ENCODE data around the gene PARD3. TPM values are rescaled to one million over a fixed set of nuclear protein-coding genes. Genes with fewer than 3 reads are reported as not detected.

PARD3 gene
- total RNA-seq, 1 experiment from 2014 or later: 57.4 TPM

- Histone ChIP-seq H3K9me2 (ENCODE audit: insufficient read depth) (no peaks in the 10 kb centered on the region), H3K36me3 (ENCODE audit: low read depth) (no peaks in the 10 kb centered on the region), H3F3A (ENCODE audit: insufficient read depth, low read depth) (no peaks in the 10 kb centered on the region), H3K9me3 (ENCODE audit: insufficient read depth, low read depth) (no peaks in the 10 kb centered on the region), H3K79me2 (ENCODE audit: low read depth) (no peaks in the 10 kb centered on the region), H2AFZ (no peak overlapping the region), H4K20me1 (ENCODE audit: insufficient read depth) (no peaks in the 10 kb centered on the region), H3K27ac (no peak overlapping the region), H3K27me3 (ENCODE audit: insufficient read depth, low read depth) (no peaks in the 10 kb centered on the region), H3K4me3 (no peak overlapping the region), H3K4me2 (no peak overlapping the region), H3K4me1 (replicated peaks; ENCODE audit: insufficient read depth) (peaks cover 11% of the 10 kb centered on the region)
- intact Hi-C loops (cut with micrococcal nuclease; ENCODE audit: unreplicated experiment): no loop called here
- CTCF ChIA-PET: no interaction called here
- BruUV-seq (replicated peaks): no TSS peak
- POLR2A ChIA-PET (ENCODE audit: unreplicated experiment): no interaction called here
- TF ChIP-seq CTCF (conservative IDR thresholded peaks at IDR 0.05) (no peak), EZH2 (IDR thresholded peaks at IDR 0.05; ENCODE audit: low read depth) (no peak)
- DNase-seq: no peak
Observed at GRCh38 chr10:34290412-34291081, 524.5 kb downstream of the PARD3 start.

- Histone ChIP-seq H3K4me3 (no peak overlapping the region), H2AFZ (no peak overlapping the region), H3K4me1 (replicated peaks; ENCODE audit: insufficient read depth) (peaks cover 11% of the 10 kb centered on the region), H3F3A (ENCODE audit: insufficient read depth, low read depth) (no peaks in the 10 kb centered on the region), H3K27me3 (ENCODE audit: insufficient read depth, low read depth) (no peaks in the 10 kb centered on the region), H3K36me3 (ENCODE audit: low read depth) (no peaks in the 10 kb centered on the region), H3K4me2 (peak overlapping the region; percentile 36; the same call in 1 of the 2 replicates), H3K9me3 (ENCODE audit: insufficient read depth, low read depth) (no peaks in the 10 kb centered on the region), H3K79me2 (ENCODE audit: low read depth) (no peaks in the 10 kb centered on the region), H3K27ac (no peak overlapping the region), H3K9me2 (ENCODE audit: insufficient read depth) (no peaks in the 10 kb centered on the region), H4K20me1 (ENCODE audit: insufficient read depth) (no peaks in the 10 kb centered on the region)
- intact Hi-C loops (cut with micrococcal nuclease; ENCODE audit: unreplicated experiment): no loop called here
- CTCF ChIA-PET: no interaction called here
- TF ChIP-seq CTCF (conservative IDR thresholded peaks at IDR 0.05) (no peak), EZH2 (IDR thresholded peaks at IDR 0.05; ENCODE audit: low read depth) (no peak)
- peak; percentile 16 to 73 for DNase-seq
- BruUV-seq (replicated peaks): no TSS peak
- POLR2A ChIA-PET (ENCODE audit: unreplicated experiment): no interaction called here
Observed at GRCh38 chr10:34288634-34289033, 526.5 kb downstream of the PARD3 start.

- H3K27ac ChIP-seq: no peak overlapping the region
- no peaks in the 10 kb centered on the region for H4K20me1 ChIP-seq (ENCODE audit: insufficient read depth)
- H3K36me3 ChIP-seq (ENCODE audit: low read depth): no peaks in the 10 kb centered on the region
- no peak overlapping the region for H3K4me3 ChIP-seq
- intact Hi-C loops (cut with micrococcal nuclease; ENCODE audit: unreplicated experiment): no loop called here
- no peaks in the 10 kb centered on the region for H3K79me2 ChIP-seq (ENCODE audit: low read depth)
- no peaks in the 10 kb centered on the region for H3K9me2 ChIP-seq (ENCODE audit: insufficient read depth)
- no peak overlapping the region for H3K4me2 ChIP-seq
- POLR2A ChIA-PET (ENCODE audit: unreplicated experiment): no interaction called here
- BruUV-seq (replicated peaks): no TSS peak
- no peaks in the 10 kb centered on the region for H3K27me3 ChIP-seq (ENCODE audit: insufficient read depth, low read depth)
- H3K9me3 ChIP-seq (ENCODE audit: insufficient read depth, low read depth): no peaks in the 10 kb centered on the region
- no peak for DNase-seq
- H3K4me1 ChIP-seq (replicated peaks; ENCODE audit: insufficient read depth): peaks cover 11% of the 10 kb centered on the region
- no peaks in the 10 kb centered on the region for H3F3A ChIP-seq (ENCODE audit: insufficient read depth, low read depth)
- CTCF ChIA-PET: no interaction called here
- no peak overlapping the region for H2AFZ ChIP-seq
- TF ChIP-seq CTCF (conservative IDR thresholded peaks at IDR 0.05): no peak
- no peak for TF ChIP-seq EZH2 (IDR thresholded peaks at IDR 0.05; ENCODE audit: low read depth)
Observed at GRCh38 chr10:34286136-34286739, 528.9 kb downstream of the PARD3 start.
